Neural cell (in vitro differentiated cells): ENCODE measurements around the gene IL17RD. TPM values are rescaled to one million over a fixed set of nuclear protein-coding genes. Genes with fewer than 3 reads are reported as not detected.

Experiments
- H2AFZ ChIP-seq: fragments of 200-600, 300-800 bp; sonication (generic), shearing (Covaris generic); 2 replicates; pipeline ENCODE4 v1.6.0; 2014; ENCODE audit warnings: low read depth, mild to moderate bottlenecking, antibody characterized with exemption, low read length, moderate library complexity
- H3F3A ChIP-seq: fragments of 200-600 bp; shearing (Covaris generic); 2 replicates; pipeline ENCODE4 v1.6.1; 2016; ENCODE audit warnings: mild to moderate bottlenecking, moderate library complexity, mixed read lengths, antibody characterized with exemption, low read length; ENCODE audit not compliant: insufficient read depth, poor library complexity, severe bottlenecking
- H3K27ac ChIP-seq: fragments of 200-600, 300-800 bp; sonication (generic), shearing (Covaris generic); 2 replicates; pipeline ENCODE4 v1.5.1; 2014; ENCODE audit warnings: mild to moderate bottlenecking, low read length, moderate library complexity
- H3K27me3 ChIP-seq: fragments of 300-800, 200-600 bp; sonication (generic), shearing (Covaris generic); 2 replicates; pipeline ENCODE4 v1.6.0; 2014; ENCODE audit warnings: mild to moderate bottlenecking, low read depth, low read length, moderate library complexity; ENCODE audit not compliant: insufficient read depth
- H3K36me3 ChIP-seq: fragments of 300-800, 200-600 bp; sonication (generic), shearing (Covaris generic); 2 replicates; pipeline ENCODE4 v1.5.1; 2014; ENCODE audit warnings: mild to moderate bottlenecking, antibody characterized with exemption, low read length, moderate library complexity; ENCODE audit not compliant: insufficient read depth
- H3K4me2 ChIP-seq: fragments of 300-800, 200-600 bp; sonication (generic), shearing (Covaris generic); 2 replicates; pipeline ENCODE4 v1.6.0; 2014; ENCODE audit warnings: mild to moderate bottlenecking, low read length
- H3K4me3 ChIP-seq: fragments of 300-800, 200-600 bp; sonication (generic), shearing (Covaris generic); 2 replicates; pipeline ENCODE4 v1.5.1; 2014; ENCODE audit warnings: mild to moderate bottlenecking, low read length, moderate library complexity
- H3K79me2 ChIP-seq: fragments of 200-600 bp; shearing (Covaris generic); replicated peaks from 2 replicates; pipeline ENCODE4 v1.6.0; 2014; ENCODE audit warnings: mild to moderate bottlenecking, low read length, moderate library complexity; ENCODE audit not compliant: insufficient read depth
- H3K9ac ChIP-seq: fragments of 300-800, 200-600 bp; sonication (generic), shearing (Covaris generic); 2 replicates; pipeline ENCODE4 v1.6.1; 2016; ENCODE audit warnings: mild to moderate bottlenecking, low read length, mixed read lengths
- H3K9me2 ChIP-seq: fragments of 200-600 bp; shearing (Covaris generic); 2 replicates; pipeline ENCODE4 v1.6.1; 2016; ENCODE audit warnings: mild to moderate bottlenecking, low read length, mixed read lengths; ENCODE audit not compliant: insufficient read depth
- H3K9me3 ChIP-seq: fragments of 200-600, 300-800 bp; sonication (generic), shearing (Covaris generic); 2 replicates; pipeline ENCODE4 v1.6.1; 2016; ENCODE audit warnings: mild to moderate bottlenecking, mixed run types, low read length, moderate library complexity, mixed read lengths
- H4K20me1 ChIP-seq: fragments of 200-600 bp; shearing (Covaris generic); 2 replicates; pipeline ENCODE4 v1.6.1; 2016; ENCODE audit warnings: mild to moderate bottlenecking, mixed run types; ENCODE audit not compliant: insufficient read depth
- CTCF ChIP-seq: fragments of 450-650 bp; IDR thresholded peaks from 2 replicates; pipeline ENCODE4 v1.5.1; 2014; ENCODE audit warnings: antibody characterized with exemption, mild to moderate bottlenecking, moderate library complexity; ENCODE audit not compliant: poor library complexity, severe bottlenecking
- EP300 ChIP-seq: fragments of 450-650 bp; conservative IDR thresholded peaks from 2 replicates; pipeline ENCODE4 v1.6.1; 2014; ENCODE audit warnings: antibody characterized with exemption, mild to moderate bottlenecking, moderate library complexity; ENCODE audit not compliant: poor library complexity, severe bottlenecking
- EZH2 ChIP-seq: fragments of 200-600, 300-800 bp; shearing (Covaris generic), sonication (generic); IDR thresholded peaks from 2 replicates; pipeline ENCODE4 v1.6.1; 2014; ENCODE audit warnings: antibody characterized with exemption, low read length, borderline replicate concordance, mild to moderate bottlenecking; ENCODE audit not compliant: insufficient read depth, poor library complexity, severe bottlenecking
- MXI1 ChIP-seq: fragments of 450-650 bp; conservative IDR thresholded peaks from 2 replicates; pipeline ENCODE4 v1.6.1; 2014; ENCODE audit warnings: antibody characterized with exemption, mild to moderate bottlenecking; ENCODE audit not compliant: poor library complexity, severe bottlenecking
- POLR2AphosphoS5 ChIP-seq: IDR thresholded peaks from 2 replicates; pipeline ENCODE4 v1.6.1; 2012
- RAD21 ChIP-seq: fragments of 450-650 bp; conservative IDR thresholded peaks from 2 replicates; pipeline ENCODE4 v1.6.1; 2014; ENCODE audit warnings: antibody characterized with exemption, mild to moderate bottlenecking, moderate library complexity
- REST ChIP-seq: IDR thresholded peaks from 2 replicates; pipeline ENCODE4 v1.6.1; 2012; ENCODE audit warnings: borderline replicate concordance
- SMC3 ChIP-seq: fragments of 450-650 bp; conservative IDR thresholded peaks from 2 replicates; pipeline ENCODE4 v1.6.1; 2014; ENCODE audit warnings: antibody characterized with exemption, mild to moderate bottlenecking, moderate library complexity; ENCODE audit not compliant: poor library complexity
- TAF1 ChIP-seq: IDR thresholded peaks from 2 replicates; pipeline ENCODE4 v1.6.1; 2012; ENCODE audit warnings: low read depth
- polyA plus RNA-seq: library from polyadenylated mRNA; depleted of rRNA; stranded (reverse); fragments of >200 nt; gene quantifications from 2 replicates; pipeline ENCODE4 v1.2.3, GENCODE V29; 2014

IL17RD gene
- polyA plus RNA-seq, 1 donor from 2014 or later: 14.8 TPM

- TF ChIP-seq EZH2 (no peak), TAF1 (no peak), REST (no peak), MXI1 (no peak), POLR2AphosphoS5 (no peak), CTCF (no peak), RAD21 (no peak), EP300 (no peak), SMC3 (no peak)
- Histone ChIP-seq H3K9ac (no peak within 1 kb of the TSS), H3K4me2 (no peak within 1 kb of the TSS), H3K4me3 (no peak within 1 kb of the TSS), H4K20me1 (no peaks in the 10 kb centered on the region), H3K9me3 (no peaks in the 10 kb centered on the region), H2AFZ (no peak within 1 kb of the TSS), H3K27ac (no peak within 1 kb of the TSS), H3K79me2 (no peaks in the 10 kb centered on the region), H3K27me3 (no peaks in the 10 kb centered on the region), H3F3A (no peaks in the 10 kb centered on the region), H3K36me3 (no peaks in the 10 kb centered on the region), H3K9me2 (no peaks in the 10 kb centered on the region)
Measured at GRCh38 chr3:57060089-57060821, 104.9 kb downstream of the IL17RD start, which contains the start of gene SPATA12. SPATA12 (plus strand) TSS chr3:57060664; CDS start chr3:57073695, 13,031 bp downstream.

- Histone ChIP-seq H3K4me2 (no peak overlapping the region), H3K9me2 (no peaks in the 10 kb centered on the region), H3K9me3 (no peaks in the 10 kb centered on the region), H3K27me3 (no peaks in the 10 kb centered on the region), H3K9ac (no peak overlapping the region), H3K36me3 (no peaks in the 10 kb centered on the region), H3K4me3 (no peak overlapping the region), H2AFZ (no peak overlapping the region), H3K27ac (no peak overlapping the region), H3K79me2 (no peaks in the 10 kb centered on the region), H3F3A (no peaks in the 10 kb centered on the region), H4K20me1 (no peaks in the 10 kb centered on the region)
- no peak for TF ChIP-seq SMC3
- no peak for TF ChIP-seq MXI1
- no peak for TF ChIP-seq EZH2
- no peak for TF ChIP-seq REST
- TF ChIP-seq TAF1: no peak
- TF ChIP-seq RAD21: no peak
Measured at GRCh38 chr3:57059411-57059810, 105.7 kb downstream of the IL17RD start.
